Hepatocyte (in vitro differentiated cells): ENCODE data around the gene ACYP2. TPM values are rescaled to one million over a fixed set of nuclear protein-coding genes. Genes with fewer than 3 reads are reported as not detected.
A peak's percentile ranks its signal among the peaks of the same experiment; 100 is the strongest.

Source experiments
- DNase-seq: peaks from one replicate; pipeline ENCODE4 v3.0.0-alpha.2; 2016; ENCODE audit warnings: low spot score
- H2AFZ ChIP-seq: fragments of 200-600 bp; sonication (generic); 2 replicates; pipeline ENCODE4 v1.6.0; 2016; ENCODE audit warnings: antibody characterized with exemption, mild to moderate bottlenecking
- H3K27ac ChIP-seq: fragments of 200-600 bp; sonication (generic); 2 replicates; pipeline ENCODE4 v1.5.1; 2016; ENCODE audit warnings: mild to moderate bottlenecking
- H3K27me3 ChIP-seq: fragments of 200-600 bp; sonication (generic); 2 replicates; pipeline ENCODE4 v1.6.1; 2016
- H3K36me3 ChIP-seq: fragments of 200-600 bp; sonication (generic); replicated peaks from 2 replicates; pipeline ENCODE4 v1.5.1; 2016; ENCODE audit warnings: low read depth; ENCODE audit not compliant: insufficient read depth
- H3K4me1 ChIP-seq: fragments of 200-600 bp; sonication (generic); 2 replicates; pipeline ENCODE4 v1.5.1; 2016; ENCODE audit warnings: mild to moderate bottlenecking, moderate library complexity; ENCODE audit not compliant: insufficient read depth
- H3K4me2 ChIP-seq: fragments of 200-600 bp; sonication (generic); 2 replicates; pipeline ENCODE4 v1.6.0; 2016
- H3K4me3 ChIP-seq: fragments of 200-600 bp; sonication (generic); 2 replicates; pipeline ENCODE4 v1.5.1; 2016; ENCODE audit warnings: mild to moderate bottlenecking
- H3K79me2 ChIP-seq: fragments of 200-600 bp; sonication (generic); 2 replicates; pipeline ENCODE4 v1.6.0; 2017; ENCODE audit warnings: mild to moderate bottlenecking
- H3K9me2 ChIP-seq: fragments of 200-600 bp; sonication (generic); replicated peaks from 2 replicates; pipeline ENCODE4 v1.6.0; 2017; ENCODE audit warnings: mild to moderate bottlenecking; ENCODE audit not compliant: insufficient read depth
- H3K9me3 ChIP-seq: fragments of 200-600 bp; sonication (generic); 2 replicates; pipeline ENCODE4 v1.5.1; 2016; ENCODE audit warnings: low read depth, mild to moderate bottlenecking
- H4K20me1 ChIP-seq: fragments of 200-600 bp; sonication (generic); 2 replicates; pipeline ENCODE4 v1.6.0; 2016; ENCODE audit warnings: mild to moderate bottlenecking; ENCODE audit not compliant: insufficient read depth, poor library complexity, severe bottlenecking
- EZH2 ChIP-seq: fragments of 200-600 bp; sonication (generic); IDR thresholded peaks from 2 replicates; pipeline ENCODE4 v1.6.1; 2016; ENCODE audit warnings: antibody characterized with exemption, mild to moderate bottlenecking, borderline replicate concordance
- EZH2phosphoT487 ChIP-seq: fragments of 200-600 bp; sonication (generic); IDR thresholded peaks from one replicate; pipeline ENCODE4 v1.6.1; 2018; ENCODE audit warnings: antibody characterized with exemption, mild to moderate bottlenecking, low read depth, moderate library complexity; ENCODE audit not compliant: unreplicated experiment, severe bottlenecking
- WGBS: methylation state at CpG from one replicate; pipeline ENCODE4 v1.1.6; 2016; ENCODE audit warnings: low lambda C conversion rate; ENCODE audit errors: missing lambda C conversion rate; 5-methylcytosine and 5-hydroxymethylcytosine counted together
- polyA plus RNA-seq: library from polyadenylated mRNA; unstranded; fragments of >200 nt; fragmentation: Nextera tagmentation; extraction: Ambion mirVana; gene quantifications from 2 replicates; pipeline ENCODE4 v1.2.1, GENCODE V29; 2016
- total RNA-seq: library from RNA; depleted of rRNA; stranded (reverse); fragments of >200 nt; gene quantifications from 2 replicates; pipeline ENCODE4 v1.2.3, GENCODE V29; 2014
- TF ChIP-seq, protein P1 (sequence below): fragments of 200-600 bp; sonication (generic); IDR thresholded peaks from 2 replicates; pipeline ENCODE4 v1.5.1; 2016; ENCODE audit warnings: antibody characterized with exemption, mild to moderate bottlenecking; ENCODE audit not compliant: poor library complexity

The ACYP2 gene
- total and polyA plus RNA-seq, 2 experiments from 2014 or later, result 22.5 to 30.9 TPM

DNA sequence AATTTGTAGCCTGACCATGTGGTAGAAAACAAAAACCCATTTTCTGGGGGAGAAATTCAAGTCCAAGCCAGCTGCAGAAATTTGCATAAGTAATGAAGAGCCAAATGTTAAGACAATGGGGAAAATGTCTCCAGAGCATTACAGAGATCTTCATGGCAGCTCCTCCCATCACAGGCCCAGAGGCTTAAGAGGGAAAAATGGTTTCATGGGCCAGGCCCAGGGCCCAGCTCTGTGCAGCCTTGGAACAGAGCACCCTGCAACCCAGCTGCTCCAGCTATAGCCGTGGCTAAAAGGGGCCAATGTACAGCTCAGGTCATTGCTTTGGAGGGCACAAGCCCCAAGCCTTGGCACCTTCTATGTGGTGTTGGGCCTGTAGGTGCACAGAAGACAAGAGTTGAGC is 209.7 kb downstream of the ACYP2 start:
- Histone ChIP-seq H3K4me3 (no peak overlapping the region), H3K9me2 (no peaks in the 10 kb centered on the region), H3K27ac (no peak overlapping the region), H3K4me2 (no peak overlapping the region), H2AFZ (no peak overlapping the region), H3K4me1 (no peaks in the 10 kb centered on the region), H3K36me3 (no peaks in the 10 kb centered on the region), H3K9me3 (no peaks in the 10 kb centered on the region), H4K20me1 (no peaks in the 10 kb centered on the region), H3K79me2 (no peaks in the 10 kb centered on the region), H3K27me3 (no peaks in the 10 kb centered on the region)
- WGBS, result 100% methylated on average over 1 of the region's 1 CpG
- TF ChIP-seq, protein P1, sequence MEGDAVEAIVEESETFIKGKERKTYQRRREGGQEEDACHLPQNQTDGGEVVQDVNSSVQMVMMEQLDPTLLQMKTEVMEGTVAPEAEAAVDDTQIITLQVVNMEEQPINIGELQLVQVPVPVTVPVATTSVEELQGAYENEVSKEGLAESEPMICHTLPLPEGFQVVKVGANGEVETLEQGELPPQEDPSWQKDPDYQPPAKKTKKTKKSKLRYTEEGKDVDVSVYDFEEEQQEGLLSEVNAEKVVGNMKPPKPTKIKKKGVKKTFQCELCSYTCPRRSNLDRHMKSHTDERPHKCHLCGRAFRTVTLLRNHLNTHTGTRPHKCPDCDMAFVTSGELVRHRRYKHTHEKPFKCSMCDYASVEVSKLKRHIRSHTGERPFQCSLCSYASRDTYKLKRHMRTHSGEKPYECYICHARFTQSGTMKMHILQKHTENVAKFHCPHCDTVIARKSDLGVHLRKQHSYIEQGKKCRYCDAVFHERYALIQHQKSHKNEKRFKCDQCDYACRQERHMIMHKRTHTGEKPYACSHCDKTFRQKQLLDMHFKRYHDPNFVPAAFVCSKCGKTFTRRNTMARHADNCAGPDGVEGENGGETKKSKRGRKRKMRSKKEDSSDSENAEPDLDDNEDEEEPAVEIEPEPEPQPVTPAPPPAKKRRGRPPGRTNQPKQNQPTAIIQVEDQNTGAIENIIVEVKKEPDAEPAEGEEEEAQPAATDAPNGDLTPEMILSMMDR, result no peak
- no peak for TF ChIP-seq EZH2phosphoT487
- TF ChIP-seq EZH2, result no peak
- DNase-seq, result no peak

- Histone ChIP-seq H3K9me3 (no peaks in the 10 kb centered on the region), H3K79me2 (no peaks in the 10 kb centered on the region), H3K9me2 (no peaks in the 10 kb centered on the region), H3K27me3 (no peaks in the 10 kb centered on the region), H4K20me1 (no peaks in the 10 kb centered on the region), H3K36me3 (no peaks in the 10 kb centered on the region), H3K4me3 (peak overlapping the region; percentile 39), H2AFZ (peak overlapping the region; percentile 73), H3K4me1 (no peaks in the 10 kb centered on the region), H3K4me2 (peak overlapping the region; percentile 80), H3K27ac (peak overlapping the region; percentile 62)
- TF ChIP-seq EZH2 (no peak), EZH2phosphoT487 (no peak)
- TF ChIP-seq, protein P1, result no peak
- WGBS, result 18% methylated on average over 5 of the region's 5 CpGs
- DNase-seq, result no peak
These were observed 214.2 kb downstream of the ACYP2 start for GRCh38 chr2:54329482-54330161.

DNA sequence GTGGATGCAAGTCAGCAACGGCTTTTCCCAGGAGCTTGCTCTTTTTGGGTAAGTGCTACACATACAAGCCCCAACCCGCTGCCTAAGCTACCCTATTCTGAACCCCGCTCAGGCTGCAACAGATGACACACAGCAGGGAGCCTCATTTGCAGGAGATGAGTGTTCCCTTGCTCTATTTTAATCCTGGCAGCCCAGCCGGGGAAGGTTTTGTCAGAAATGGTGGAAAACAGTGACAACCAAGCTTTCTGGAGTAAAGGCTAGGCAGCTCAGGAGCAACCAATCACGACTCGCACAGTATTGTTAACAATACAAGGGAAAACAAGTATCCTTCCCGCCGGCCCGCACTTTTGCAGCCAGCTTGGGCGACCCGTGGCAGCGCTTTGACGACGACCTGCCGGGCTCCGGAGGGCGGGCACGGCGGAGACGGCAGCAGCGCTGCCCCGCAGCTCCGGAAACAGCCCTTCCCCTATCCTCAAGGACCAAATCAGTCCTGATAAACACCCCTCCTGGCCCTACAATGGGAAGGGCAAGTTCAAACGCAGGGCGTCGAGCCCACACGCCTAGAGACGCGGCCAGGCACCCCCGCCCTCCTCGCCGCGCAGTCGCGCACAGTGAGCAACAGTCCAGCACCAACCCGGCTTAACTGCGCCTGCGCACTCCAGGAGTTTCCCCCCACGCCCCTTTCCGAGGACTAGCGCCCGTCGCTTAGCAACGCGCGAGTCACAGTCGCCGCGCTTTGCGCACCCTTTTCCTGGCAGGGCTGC is 214.9 kb downstream of the ACYP2 start:
- 2% methylated on average over 45 of the region's 50 CpGs for WGBS
- Histone ChIP-seq H3K27ac (peak overlapping the region; percentile 62), H4K20me1 (no peaks in the 10 kb centered on the region), H3K4me2 (peak overlapping the region; percentile 80), H3K9me3 (no peaks in the 10 kb centered on the region), H3K79me2 (no peaks in the 10 kb centered on the region), H3K4me1 (no peaks in the 10 kb centered on the region), H2AFZ (peak overlapping the region; percentile 73), H3K36me3 (no peaks in the 10 kb centered on the region), H3K27me3 (no peaks in the 10 kb centered on the region), H3K9me2 (no peaks in the 10 kb centered on the region), H3K4me3 (peak overlapping the region; percentile 39)
- TF ChIP-seq, protein P1, result no peak
- TF ChIP-seq EZH2 (no peak), EZH2phosphoT487 (no peak)
- peak; percentile 98 for DNase-seq
